ENCODE data around the gene LSS.

DNA sequence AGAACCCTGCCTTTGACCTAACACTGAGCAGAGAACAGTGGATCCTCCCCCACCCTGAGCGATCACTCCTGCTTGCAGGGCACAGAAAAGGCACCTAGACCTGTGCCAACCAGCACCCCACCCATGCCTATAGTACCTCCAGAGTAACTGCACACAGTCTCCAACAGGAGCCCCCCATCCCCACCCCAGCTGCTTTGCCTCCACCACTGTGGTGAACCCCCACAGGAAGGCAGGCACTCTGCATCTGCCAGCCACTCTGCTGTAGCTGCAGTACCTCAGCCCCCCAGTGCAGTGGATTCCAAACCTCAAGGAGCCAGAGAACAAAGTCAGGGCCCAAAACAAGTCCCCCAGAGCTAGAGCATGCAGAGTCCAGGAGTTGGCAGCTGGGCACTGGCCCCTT lies 55.0 kb downstream of the LSS start:
- TF ChIP-seq, protein P1, sequence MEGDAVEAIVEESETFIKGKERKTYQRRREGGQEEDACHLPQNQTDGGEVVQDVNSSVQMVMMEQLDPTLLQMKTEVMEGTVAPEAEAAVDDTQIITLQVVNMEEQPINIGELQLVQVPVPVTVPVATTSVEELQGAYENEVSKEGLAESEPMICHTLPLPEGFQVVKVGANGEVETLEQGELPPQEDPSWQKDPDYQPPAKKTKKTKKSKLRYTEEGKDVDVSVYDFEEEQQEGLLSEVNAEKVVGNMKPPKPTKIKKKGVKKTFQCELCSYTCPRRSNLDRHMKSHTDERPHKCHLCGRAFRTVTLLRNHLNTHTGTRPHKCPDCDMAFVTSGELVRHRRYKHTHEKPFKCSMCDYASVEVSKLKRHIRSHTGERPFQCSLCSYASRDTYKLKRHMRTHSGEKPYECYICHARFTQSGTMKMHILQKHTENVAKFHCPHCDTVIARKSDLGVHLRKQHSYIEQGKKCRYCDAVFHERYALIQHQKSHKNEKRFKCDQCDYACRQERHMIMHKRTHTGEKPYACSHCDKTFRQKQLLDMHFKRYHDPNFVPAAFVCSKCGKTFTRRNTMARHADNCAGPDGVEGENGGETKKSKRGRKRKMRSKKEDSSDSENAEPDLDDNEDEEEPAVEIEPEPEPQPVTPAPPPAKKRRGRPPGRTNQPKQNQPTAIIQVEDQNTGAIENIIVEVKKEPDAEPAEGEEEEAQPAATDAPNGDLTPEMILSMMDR (IDR thresholded peaks at IDR 0.05): no peak
- TF ChIP-seq EP300 (IDR thresholded peaks at IDR 0.05) (no peak), POLR2AphosphoS5 (IDR thresholded peaks at IDR 0.05) (no peak)
